CD14-positive monocyte (primary cell): ENCODE measurements around the gene LRRC28. TPM values are rescaled to one million over a fixed set of nuclear protein-coding genes. Genes with fewer than 3 reads are reported as not detected.
A peak's percentile ranks its signal among the peaks of the same experiment; 100 is the strongest.

Experiments
- DNase-seq, 3 donors: peaks; one replicate each; pipeline ENCODE4 v3.0.0-alpha.2; 2011 to 2022
- H2AFZ ChIP-seq: 2 replicates; pipeline ENCODE4 v1.6.0; 2012; ENCODE audit warnings: mild to moderate bottlenecking, low read depth, low read length, inconsistent platforms; ENCODE audit not compliant: insufficient read depth, poor library complexity, severe bottlenecking
- H3K27ac ChIP-seq, 2 donors: 1 replicate in 1 of 2; 2 replicates in 1 of 2; pipeline ENCODE4 v1.5.1; 2012 to 2013; ENCODE audit warnings: low read length in 2 of 2, control low read depth in 1 of 2, inconsistent platforms in 1 of 2, low read depth in 1 of 2, mild to moderate bottlenecking in 1 of 2
- H3K27me3 ChIP-seq, 2 donors: one replicate each; pipeline versions ENCODE4 v1.6.0 to v1.6.1; 2011 to 2013; ENCODE audit warnings: low read length in 2 of 2; ENCODE audit not compliant: control insufficient read depth in 2 of 2, insufficient read depth in 2 of 2
- H3K36me3 ChIP-seq, 2 donors: replicated peaks in 1 of 2; 1 replicate in 1 of 2; 2 replicates in 1 of 2; pipeline versions ENCODE4 v1.5.1 to v1.6.1; 2012 to 2013; ENCODE audit warnings: low read length in 2 of 2, control low read depth in 1 of 2, inconsistent platforms in 1 of 2, mild to moderate bottlenecking in 1 of 2; ENCODE audit not compliant: insufficient read depth in 2 of 2, control insufficient read depth in 1 of 2
- H3K4me1 ChIP-seq, 2 donors: 1 replicate in 1 of 2; 2 replicates in 1 of 2; pipeline versions ENCODE4 v1.5.1 to v1.6.1; 2012 to 2013; ENCODE audit warnings: low read length in 2 of 2, control low read depth in 1 of 2, inconsistent platforms in 1 of 2, mild to moderate bottlenecking in 1 of 2, moderate library complexity in 1 of 2; ENCODE audit not compliant: insufficient read depth in 2 of 2, control insufficient read depth in 1 of 2
- H3K4me2 ChIP-seq: replicated peaks from 2 replicates; pipeline ENCODE3; 2012; ENCODE audit warnings: low read length, moderate library complexity, mild to moderate bottlenecking; ENCODE audit not compliant: poor library complexity, severe bottlenecking; ENCODE audit errors: extremely low read depth
- H3K4me3 ChIP-seq, 3 experiments: fragments of 200-600 bp in 1 of 3; sonication (generic) in 1 of 3; replicated peaks in 1 of 3; 1 replicate in 2 of 3; 2 replicates in 1 of 3; pipeline ENCODE4 v1.5.1; 2011 to 2013; ENCODE audit warnings: low read length in 3 of 3, mild to moderate bottlenecking in 3 of 3, control low read depth in 2 of 3, low read depth in 2 of 3, inconsistent platforms in 1 of 3, moderate library complexity in 1 of 3
- H3K79me2 ChIP-seq: 2 replicates; pipeline ENCODE4 v1.6.0; 2012; ENCODE audit warnings: mild to moderate bottlenecking, control low read depth, inconsistent platforms, low read length, moderate library complexity; ENCODE audit not compliant: insufficient read depth
- H3K9ac ChIP-seq: 2 replicates; pipeline ENCODE4 v1.6.0; 2017; ENCODE audit warnings: low read length, mild to moderate bottlenecking; ENCODE audit not compliant: insufficient read depth, poor library complexity, severe bottlenecking
- H3K9me3 ChIP-seq, 2 donors: replicated peaks in 1 of 2; 1 replicate in 1 of 2; 2 replicates in 1 of 2; pipeline versions ENCODE4 v1.5.1 to v1.6.1; 2012 to 2013; ENCODE audit warnings: low read length in 2 of 2, control low read depth in 1 of 2; ENCODE audit not compliant: control insufficient read depth in 1 of 2, insufficient read depth in 1 of 2
- H4K20me1 ChIP-seq: 2 replicates; pipeline ENCODE4 v1.6.0; 2012; ENCODE audit warnings: mild to moderate bottlenecking, low read length, control low read depth, moderate library complexity; ENCODE audit not compliant: insufficient read depth
- H3K27ac Mint-ChIP-seq, 7 donors: one replicate each; pipeline ENCODE4 v1.8.0; 2020; ENCODE audit warnings: mild to moderate bottlenecking in 7 of 7, mixed read lengths in 7 of 7, moderate library complexity in 6 of 7, inconsistent platforms in 2 of 7
- H3K27me3 Mint-ChIP-seq, 3 donors: one replicate each; pipeline ENCODE4 v1.8.0; 2021 to 2022; ENCODE audit warnings: low read depth in 3 of 3, mild to moderate bottlenecking in 3 of 3, mixed read lengths in 3 of 3, moderate library complexity in 3 of 3, inconsistent platforms in 1 of 3
- H3K36me3 Mint-ChIP-seq, 2 donors: one replicate each; pipeline ENCODE4 v1.8.0; 2020; ENCODE audit warnings: mixed read lengths in 2 of 2, inconsistent platforms in 1 of 2, mild to moderate bottlenecking in 1 of 2
- H3K4me1 Mint-ChIP-seq: one replicate; pipeline ENCODE4 v1.8.0; 2020; ENCODE audit warnings: mild to moderate bottlenecking, mixed read lengths
- H3K4me3 Mint-ChIP-seq, 2 donors: one replicate each; pipeline ENCODE4 v1.8.0; 2020; ENCODE audit warnings: mild to moderate bottlenecking in 2 of 2, mixed read lengths in 2 of 2, moderate library complexity in 1 of 2
- H3K9me3 Mint-ChIP-seq, 7 donors: one replicate each; pipeline ENCODE4 v1.8.0; 2020 to 2022; ENCODE audit warnings: mixed read lengths in 7 of 7, mild to moderate bottlenecking in 6 of 7, moderate library complexity in 6 of 7, inconsistent platforms in 2 of 7
- CTCF ChIP-seq: fragments of 200-600 bp; IDR thresholded peaks from one replicate; pipeline ENCODE4 v1.8.0; 2022; ENCODE audit warnings: antibody characterized with exemption, mild to moderate bottlenecking
- WGBS: methylation state at CpG from one replicate; pipeline ENCODE4 v1.1.5; 2013; ENCODE audit warnings: missing lambda C conversion rate; ENCODE audit not compliant: insufficient coverage; 5-methylcytosine and 5-hydroxymethylcytosine counted together
- intact Hi-C, 2 donors: fragments of 100-400 bp; cut with micrococcal nuclease; formaldehyde crosslinking; loops; one replicate each; pipeline versions ENCODE4 v1.15.0 to v1.15.1; 2023
- polyA plus RNA-seq, 3 donors: library from polyadenylated mRNA; depleted of rRNA in 1 of 3; unstranded in 2 of 3; stranded (reverse) in 1 of 3; fragments of 300-500 nt in 2 of 3; fragments of >200 nt in 1 of 3; fragmentation: Illumina TruSeq in 2 of 3; gene quantifications; 1 replicate in 2 of 3; 2 replicates in 1 of 3; pipeline ENCODE4 v1.2.3, GENCODE V29; 2012 to 2021

The LRRC28 gene
- polyA plus RNA-seq, 3 donors, result 18.6 to 25.3 (median 19.8) TPM

DNA sequence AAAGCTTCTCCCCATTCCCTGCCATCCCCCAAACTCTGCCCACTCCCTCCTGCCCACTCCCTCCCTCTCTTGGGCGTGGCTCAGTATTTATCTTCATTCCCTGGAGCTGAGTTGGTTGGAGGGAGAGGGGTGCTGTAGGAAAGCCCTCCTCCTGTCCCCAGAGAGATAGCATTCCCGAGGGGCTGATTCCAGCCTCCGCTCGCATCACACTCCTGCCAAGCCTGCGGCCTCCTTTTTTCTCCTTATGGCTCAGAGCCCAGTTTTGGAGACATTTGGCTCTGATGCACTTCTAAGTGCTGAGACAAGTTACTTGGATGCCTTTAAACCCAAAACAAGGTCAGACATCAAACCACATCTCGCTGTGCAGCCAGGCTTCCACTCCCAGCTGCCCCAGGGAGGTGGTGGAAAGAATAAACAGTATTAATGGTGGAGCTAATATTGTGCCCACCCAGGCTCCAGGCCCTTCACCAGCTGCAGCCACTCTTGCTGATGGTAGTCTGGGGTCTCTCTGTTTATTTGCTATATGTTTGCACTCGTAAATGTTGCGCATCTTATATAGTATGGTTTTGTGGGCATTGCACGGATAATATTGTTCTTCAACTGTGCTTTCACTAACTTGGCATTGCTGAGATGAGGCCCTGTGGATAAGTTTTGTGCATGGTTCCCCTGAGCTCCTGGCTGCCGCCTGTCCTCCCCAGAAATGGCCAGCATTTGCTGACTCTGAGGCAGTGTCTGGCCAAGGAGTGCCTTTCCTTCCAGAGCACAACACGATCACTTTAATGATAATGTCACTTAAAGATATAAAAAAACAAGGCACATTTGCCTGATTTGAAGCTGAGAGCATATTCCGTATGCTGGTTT lies 157.2 kb downstream of the LRRC28 start:
- peaks cover 10% of the 10 kb centered on the region for H3K4me1 Mint-ChIP-seq
- no peak overlapping the region for H3K27ac ChIP-seq
- H2AFZ ChIP-seq, result no peak overlapping the region
- no peak overlapping the region for H3K4me3 ChIP-seq
- no peak overlapping the region for H3K4me3 Mint-ChIP-seq
- H3K79me2 ChIP-seq, result no peaks in the 10 kb centered on the region
- no peaks in the 10 kb centered on the region for H3K27me3 Mint-ChIP-seq
- peaks cover 0 to 1% (median 0%) of the 10 kb centered on the region in 7 donors for H3K9me3 Mint-ChIP-seq
- no peak overlapping the region for H3K4me2 ChIP-seq
- H3K36me3 ChIP-seq, result no peaks in the 10 kb centered on the region
- H3K27ac Mint-ChIP-seq, result peak overlapping the region in 2 of 7 donors; percentile 14 to 51
- no peaks in the 10 kb centered on the region for H3K36me3 Mint-ChIP-seq
- peaks cover 0 to 6% of the 10 kb centered on the region in 2 donors for H3K4me1 ChIP-seq
- H3K27me3 ChIP-seq, result no peaks in the 10 kb centered on the region
- DNase-seq, result no peak
- TF ChIP-seq CTCF, result no peak
- intact Hi-C loops, result no loop called here
- no peaks in the 10 kb centered on the region for H4K20me1 ChIP-seq
- no peak overlapping the region for H3K9ac ChIP-seq
- no peaks in the 10 kb centered on the region for H3K9me3 ChIP-seq
- 95% methylated on average over 8 of the region's 12 CpGs for WGBS

DNA sequence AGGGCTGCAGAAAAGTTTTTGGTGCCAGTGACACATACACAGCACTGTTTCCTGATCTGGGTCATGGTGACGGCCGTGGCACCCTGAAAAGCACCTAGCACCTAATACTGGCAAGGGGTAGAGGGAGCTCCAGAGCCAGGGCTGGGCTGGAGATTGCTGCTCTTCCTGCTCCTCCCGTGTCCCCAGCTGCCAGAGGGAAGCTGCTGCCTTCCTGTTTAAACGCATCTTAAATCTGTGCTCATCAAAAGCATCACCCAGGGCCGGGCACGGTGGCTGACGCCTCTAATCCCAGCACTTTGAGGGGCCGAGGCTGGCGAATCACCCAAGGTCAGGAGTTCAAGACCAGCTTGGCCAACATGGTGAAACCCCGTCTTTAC lies 157.8 kb downstream of the LRRC28 start:
- Mint-ChIP-seq H3K4me1 (peaks cover 8% of the 10 kb centered on the region), H3K36me3 (no peaks in the 10 kb centered on the region), H3K9me3 (peaks cover 0 to 1% (median 0%) of the 10 kb centered on the region in 7 donors), H3K27ac (peak overlapping the region in 5 of 7 donors; percentile 14 to 80 (median 51)), H3K27me3 (no peaks in the 10 kb centered on the region), H3K4me3 (peak overlapping the region; percentile 24 to 30)
- Histone ChIP-seq H3K9ac (no peak overlapping the region), H3K79me2 (no peaks in the 10 kb centered on the region), H3K9me3 (no peaks in the 10 kb centered on the region), H2AFZ (no peak overlapping the region), H4K20me1 (no peaks in the 10 kb centered on the region), H3K4me2 (no peak overlapping the region), H3K4me3 (no peak overlapping the region), H3K36me3 (no peaks in the 10 kb centered on the region), H3K4me1 (peaks cover 0 to 6% of the 10 kb centered on the region in 2 donors), H3K27ac (no peak overlapping the region), H3K27me3 (no peaks in the 10 kb centered on the region)
- WGBS, result 40% methylated on average over 10 of the region's 10 CpGs
- peak; percentile 61 for TF ChIP-seq CTCF
- intact Hi-C loops, result no loop called here
- peak; percentile 73 to 85 (median 80) for DNase-seq
